GM21447 (cell line): ENCODE results near the gene SHC2.
"Not testable (repeated sequence)": the region's sequence is repeated elsewhere in the genome, so short reads cannot be mapped to it uniquely, and the experiment has no call there.

ENCODE experiments used
- ATAC-seq: cut with Tn5 transposase; IDR thresholded peaks from one replicate; pipeline ENCODE4 v1.9.1; 2021; ENCODE audit not compliant: unreplicated experiment

SHC2 gene

GRCh38 chr19:392375-392970 lies 68.4 kb downstream of the SHC2 start:
- no peak for ATAC-seq

- ATAC-seq: no peak
Observed at GRCh38 chr19:391726-392374, 69.0 kb downstream of the SHC2 start.

- ATAC-seq: no peak
Observed at GRCh38 chr19:391207-391557, 69.7 kb downstream of the SHC2 start.

- no peak for ATAC-seq
Observed at GRCh38 chr19:390386-391206, 70.2 kb downstream of the SHC2 start.

- ATAC-seq: no peak
Observed at GRCh38 chr19:389935-390289, 70.9 kb downstream of the SHC2 start.

GRCh38 chr19:389255-389934 lies 71.4 kb downstream of the SHC2 start:
- no peak for ATAC-seq

GRCh38 chr19:388691-389090 lies 72.1 kb downstream of the SHC2 start:
- no peak for ATAC-seq

GRCh38 chr19:387777-388176 lies 73.1 kb downstream of the SHC2 start:
- no peak for ATAC-seq

DNA sequence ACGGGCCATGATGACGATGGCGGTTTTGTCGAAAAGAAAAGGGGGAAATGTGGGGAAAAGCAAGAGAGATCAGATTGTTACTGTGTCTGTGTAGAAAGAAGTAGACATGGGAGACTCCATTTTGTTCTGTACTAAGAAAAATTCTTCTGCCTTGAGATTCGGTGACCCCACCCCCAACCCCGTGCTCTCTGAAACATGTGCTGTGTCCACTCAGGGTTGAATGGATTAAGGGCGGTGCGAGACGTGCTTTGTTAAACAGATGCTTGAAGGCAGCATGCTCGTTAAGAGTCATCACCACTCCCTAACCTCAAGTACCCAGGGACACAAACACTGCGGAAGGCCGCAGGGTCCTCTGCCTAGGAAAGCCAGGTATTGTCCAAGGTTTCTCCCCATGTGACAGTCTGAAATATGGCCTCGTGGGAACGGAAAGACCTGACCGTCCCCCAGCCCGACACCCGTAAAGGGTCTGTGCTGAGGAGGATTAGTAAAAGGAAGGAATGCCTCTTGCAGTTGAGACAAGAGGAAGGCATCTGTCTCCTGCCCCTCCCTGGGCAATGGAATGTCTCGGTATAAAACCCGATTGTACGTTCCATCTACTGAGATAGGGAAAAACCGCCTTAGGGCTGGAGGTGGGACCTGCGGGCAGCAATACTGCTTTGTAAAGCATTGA lies 74.1 kb downstream of the SHC2 start:
- ATAC-seq: not testable (repeated sequence)

GRCh38 chr19:386189-386588 lies 74.6 kb downstream of the SHC2 start:
- not testable (repeated sequence) for ATAC-seq

GRCh38 chr19:384799-385169 lies 76.0 kb downstream of the SHC2 start:
- ATAC-seq: no peak

DNA sequence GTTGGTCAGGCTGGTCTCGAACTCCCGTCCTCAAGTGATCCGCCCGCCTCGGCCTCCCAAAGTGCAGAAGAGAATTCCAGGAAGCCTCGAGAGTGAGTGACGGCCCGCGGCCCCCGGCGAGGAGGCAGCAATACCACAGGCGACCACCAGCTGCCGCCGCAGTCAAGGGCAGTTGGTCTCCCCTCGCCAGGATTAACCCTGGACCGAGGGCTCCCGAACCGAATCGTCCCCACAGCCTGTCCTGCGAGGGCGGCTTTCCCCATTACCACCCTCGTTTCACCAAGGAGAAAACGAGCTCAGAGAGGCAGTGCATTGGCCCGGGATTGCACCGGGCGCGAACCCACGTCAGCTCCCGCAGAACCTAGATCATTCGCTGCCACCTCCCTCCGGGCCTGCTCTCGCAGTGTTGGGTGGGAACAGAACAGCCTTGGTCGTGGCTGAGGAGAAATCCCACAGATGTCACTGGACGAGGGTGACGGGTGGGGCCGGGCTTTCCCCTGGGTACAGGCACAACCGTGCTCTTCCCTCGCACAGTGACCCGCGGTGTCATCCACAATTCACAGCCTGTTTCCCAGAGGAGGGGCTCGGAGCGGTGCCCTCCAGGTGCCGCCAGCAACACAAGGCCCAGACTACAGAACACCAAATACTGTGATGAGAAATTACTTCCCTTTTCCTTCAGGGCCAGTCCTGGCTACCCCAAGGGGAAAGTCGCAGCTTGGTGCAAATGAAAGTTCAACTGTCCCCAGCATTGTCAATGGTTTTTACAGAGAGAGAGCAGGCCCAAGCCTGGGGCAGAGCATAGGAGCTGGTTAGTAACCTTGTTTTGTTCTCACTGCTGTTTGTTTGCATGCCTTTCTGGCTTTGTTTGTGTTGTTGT lies 76.7 kb downstream of the SHC2 start:
- ATAC-seq: no peak

- no peak for ATAC-seq
Observed at GRCh38 chr19:383040-383439, 77.8 kb downstream of the SHC2 start.

DNA sequence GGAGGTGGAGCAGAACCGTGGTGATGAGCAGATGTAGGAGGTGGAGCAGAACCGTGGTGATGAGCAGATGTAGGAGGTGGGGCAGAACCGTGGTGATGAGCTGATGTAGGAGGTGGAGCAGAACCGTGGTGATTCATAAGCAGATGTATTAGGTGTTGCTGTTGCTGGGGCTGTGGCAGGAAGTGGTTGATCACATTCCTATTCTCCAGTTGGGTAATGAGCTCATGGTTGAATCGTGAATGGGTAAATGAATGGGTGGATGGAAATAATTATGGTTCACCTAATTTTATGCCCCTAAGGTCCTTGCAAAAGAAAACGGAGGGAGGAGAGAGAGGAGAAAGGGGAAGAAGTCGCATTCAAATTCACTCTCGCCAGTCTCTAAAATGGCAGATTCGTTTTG lies 78.3 kb downstream of the SHC2 start:
- not testable (repeated sequence) for ATAC-seq

DNA sequence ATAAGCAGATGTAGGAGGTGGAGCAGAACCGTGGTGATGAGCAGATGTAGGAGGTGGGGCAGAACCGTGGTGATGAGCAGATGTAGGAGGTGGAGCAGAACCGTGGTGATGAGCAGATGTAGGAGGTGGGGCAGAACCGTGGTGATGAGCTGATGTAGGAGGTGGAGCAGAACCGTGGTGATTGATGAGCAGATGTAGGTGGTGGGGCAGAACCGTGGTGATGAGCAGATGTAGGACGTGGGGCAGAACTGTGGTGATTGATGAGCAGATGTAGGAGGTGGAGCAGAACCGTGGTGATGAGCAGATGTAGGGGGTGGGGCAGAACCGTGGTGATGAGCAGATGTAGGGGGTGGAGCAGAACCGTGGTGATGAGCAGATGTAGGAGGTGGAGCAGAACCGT lies 78.9 kb downstream of the SHC2 start:
- not testable (repeated sequence) for ATAC-seq

GRCh38 chr19:380618-381219 lies 80.1 kb downstream of the SHC2 start:
- not testable (repeated sequence) for ATAC-seq

GRCh38 chr19:379796-380195 lies 81.0 kb downstream of the SHC2 start:
- ATAC-seq: no peak

DNA sequence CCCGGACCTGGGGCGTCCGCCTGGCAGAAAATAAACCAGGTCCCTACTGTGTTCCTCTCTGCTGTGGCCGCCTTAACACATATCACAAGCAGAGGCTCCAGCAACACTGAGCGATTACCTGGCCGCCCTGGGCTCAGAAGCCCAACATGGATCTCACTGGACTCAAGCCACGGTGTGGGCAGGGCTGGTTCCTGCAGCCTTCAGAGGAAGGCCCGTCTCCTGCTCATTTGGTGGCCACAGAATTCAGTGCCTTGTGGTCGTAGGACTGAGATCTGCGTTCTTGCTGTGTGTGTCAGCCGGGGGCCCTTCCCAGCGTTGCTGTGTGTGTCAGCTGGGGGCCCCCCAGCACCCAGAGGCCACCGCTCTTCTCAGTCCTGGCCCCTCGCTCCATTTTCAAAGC lies 82.1 kb downstream of the SHC2 start:
- ATAC-seq: no peak

DNA sequence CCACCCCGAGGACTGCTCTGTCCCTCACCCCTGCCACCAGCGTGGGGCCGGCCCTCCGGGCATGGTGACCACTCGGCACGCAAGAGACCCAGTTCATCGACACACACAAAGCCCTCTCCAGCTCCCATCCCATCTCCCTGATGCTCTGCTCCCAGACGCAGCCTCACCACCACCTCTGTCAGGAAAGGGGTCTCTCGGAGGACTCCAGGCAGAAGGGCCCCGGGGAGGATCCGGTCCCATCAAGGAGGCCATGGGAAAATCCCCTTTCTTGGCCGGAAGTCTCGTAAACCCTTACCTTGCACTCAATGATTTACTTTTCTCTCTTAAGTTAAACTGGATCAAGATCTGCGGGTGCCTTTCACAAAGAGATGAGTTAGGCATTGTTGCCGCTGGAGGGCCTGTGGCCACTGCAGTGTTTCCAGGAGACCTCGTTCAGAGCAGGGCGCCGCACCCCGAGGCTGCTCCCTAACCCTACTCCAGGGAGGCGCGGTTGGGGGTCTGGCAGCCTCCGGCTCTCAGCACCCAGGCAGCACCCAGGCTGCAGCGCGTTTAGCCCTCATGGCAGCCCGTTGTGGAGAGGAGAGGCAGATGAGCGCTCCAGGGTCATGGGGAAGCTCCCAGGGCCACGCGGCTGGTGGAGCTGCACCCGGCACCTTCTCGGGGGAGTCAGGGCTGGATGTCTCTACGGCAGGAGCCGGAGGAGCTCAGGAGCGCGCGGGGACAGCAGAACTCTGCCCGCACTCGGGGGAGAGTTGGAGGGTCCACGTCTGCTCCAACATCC lies 82.8 kb downstream of the SHC2 start:
- no peak for ATAC-seq
